Right atrium auricular region (tissue), 2 donors: Measurements from ENCODE around the gene GCH1. TPM values are rescaled to one million over a fixed set of nuclear protein-coding genes. Genes with fewer than 3 reads are reported as not detected.
"Not testable (repeated sequence)": the region's sequence is repeated elsewhere in the genome, so short reads cannot be mapped to it uniquely, and the experiment has no call there.

Experiments
- DNase-seq: peaks from one replicate; pipeline ENCODE4 v3.0.0-alpha.2; 2019; ENCODE audit warnings: low spot score
- H3K27ac ChIP-seq, 2 donors: fragments of 200-600 bp; sonication (generic); 1 replicate in 1 of 2; 2 replicates in 1 of 2; pipeline ENCODE4 v1.5.1; 2016 to 2019
- H3K27me3 ChIP-seq, 2 donors: fragments of 200-600 bp; sonication (generic); one replicate each; pipeline versions ENCODE4 v1.5.1 to v1.6.0; 2017 to 2019
- H3K36me3 ChIP-seq: fragments of 200-600 bp; sonication (generic); one replicate; pipeline ENCODE4 v1.5.1; 2016
- H3K4me1 ChIP-seq, 2 donors: fragments of 200-600 bp; sonication (generic); one replicate each; pipeline versions ENCODE4 v1.5.1 to v1.6.0; 2017 to 2019
- H3K4me3 ChIP-seq, 2 donors: fragments of 200-600 bp; sonication (generic); 1 replicate in 1 of 2; 2 replicates in 1 of 2; pipeline ENCODE4 v1.5.1; 2017 to 2019; ENCODE audit warnings: mild to moderate bottlenecking in 1 of 2, moderate library complexity in 1 of 2
- H3K9me3 ChIP-seq, 2 donors: fragments of 200-600 bp; sonication (generic); one replicate each; pipeline ENCODE4 v1.5.1; 2019
- total RNA-seq, 2 donors: library from RNA; depleted of rRNA; stranded (reverse); fragments of >200 nt; gene quantifications; one replicate each; pipeline ENCODE4 v1.1.0, GENCODE V29; 2016
- TF ChIP-seq, protein P1 (sequence below), 2 donors: fragments of 200-600 bp; sonication (generic); IDR thresholded peaks; one replicate each; pipeline ENCODE4 v1.5.1; 2019; ENCODE audit warnings: antibody characterized with exemption in 2 of 2

The GCH1 gene
- total RNA-seq, 2 donors from 2014 or later: 2.4 to 3.8 TPM

DNA sequence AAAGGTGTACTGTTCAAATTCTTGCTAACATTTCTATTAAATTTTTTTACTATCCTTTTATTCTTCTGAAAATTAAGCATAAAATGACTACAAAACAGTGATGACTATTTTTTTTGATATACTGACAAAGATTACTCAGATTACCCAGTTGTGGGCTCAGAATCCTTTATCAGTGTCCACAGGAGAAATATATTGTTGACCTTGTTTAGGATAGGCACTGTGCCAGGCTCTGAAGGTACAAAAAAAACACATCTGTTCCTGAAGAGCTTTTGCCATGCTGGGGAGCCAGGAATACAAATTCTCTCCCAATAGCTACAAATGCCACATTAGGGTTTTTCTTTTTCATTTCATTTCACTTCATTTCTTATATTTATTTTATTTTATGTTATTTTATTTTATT is 26.9 kb upstream of the GCH1 start:
- Histone ChIP-seq H3K4me1 (no peaks in the 10 kb centered on the region), H3K27me3 (no peaks in the 10 kb centered on the region), H3K4me3 (no peak overlapping the region), H3K27ac (no peak overlapping the region), H3K9me3 (no peaks in the 10 kb centered on the region), H3K36me3 (no peaks in the 10 kb centered on the region)
- DNase-seq: no peak
- TF ChIP-seq, protein P1, sequence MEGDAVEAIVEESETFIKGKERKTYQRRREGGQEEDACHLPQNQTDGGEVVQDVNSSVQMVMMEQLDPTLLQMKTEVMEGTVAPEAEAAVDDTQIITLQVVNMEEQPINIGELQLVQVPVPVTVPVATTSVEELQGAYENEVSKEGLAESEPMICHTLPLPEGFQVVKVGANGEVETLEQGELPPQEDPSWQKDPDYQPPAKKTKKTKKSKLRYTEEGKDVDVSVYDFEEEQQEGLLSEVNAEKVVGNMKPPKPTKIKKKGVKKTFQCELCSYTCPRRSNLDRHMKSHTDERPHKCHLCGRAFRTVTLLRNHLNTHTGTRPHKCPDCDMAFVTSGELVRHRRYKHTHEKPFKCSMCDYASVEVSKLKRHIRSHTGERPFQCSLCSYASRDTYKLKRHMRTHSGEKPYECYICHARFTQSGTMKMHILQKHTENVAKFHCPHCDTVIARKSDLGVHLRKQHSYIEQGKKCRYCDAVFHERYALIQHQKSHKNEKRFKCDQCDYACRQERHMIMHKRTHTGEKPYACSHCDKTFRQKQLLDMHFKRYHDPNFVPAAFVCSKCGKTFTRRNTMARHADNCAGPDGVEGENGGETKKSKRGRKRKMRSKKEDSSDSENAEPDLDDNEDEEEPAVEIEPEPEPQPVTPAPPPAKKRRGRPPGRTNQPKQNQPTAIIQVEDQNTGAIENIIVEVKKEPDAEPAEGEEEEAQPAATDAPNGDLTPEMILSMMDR (IDR thresholded peaks at IDR 0.05): no peak

DNA sequence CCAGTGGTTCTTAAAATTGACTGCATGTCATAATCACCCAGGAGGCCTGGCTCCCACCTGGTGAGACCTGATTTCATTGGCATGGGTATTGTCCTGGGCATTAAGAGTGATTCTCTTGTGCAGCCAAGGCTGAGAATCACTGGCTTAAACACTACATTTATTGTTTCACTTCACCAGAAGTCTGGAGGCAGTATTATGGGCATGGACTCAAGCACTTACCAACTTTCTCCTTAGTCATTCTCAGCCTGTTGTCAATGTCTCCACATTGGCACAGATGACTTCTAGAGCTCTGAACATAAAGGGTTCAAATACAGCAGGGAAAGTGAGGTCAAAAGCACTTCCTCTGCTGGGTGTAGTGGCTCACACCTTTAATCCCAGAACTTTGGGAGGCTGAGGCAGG is 25.6 kb upstream of the GCH1 start:
- Histone ChIP-seq H3K36me3 (no peaks in the 10 kb centered on the region), H3K4me3 (no peak overlapping the region), H3K4me1 (no peaks in the 10 kb centered on the region), H3K9me3 (no peaks in the 10 kb centered on the region), H3K27me3 (no peaks in the 10 kb centered on the region), H3K27ac (no peak overlapping the region)
- TF ChIP-seq, protein P1 (IDR thresholded peaks at IDR 0.05): no peak
- DNase-seq: no peak

DNA sequence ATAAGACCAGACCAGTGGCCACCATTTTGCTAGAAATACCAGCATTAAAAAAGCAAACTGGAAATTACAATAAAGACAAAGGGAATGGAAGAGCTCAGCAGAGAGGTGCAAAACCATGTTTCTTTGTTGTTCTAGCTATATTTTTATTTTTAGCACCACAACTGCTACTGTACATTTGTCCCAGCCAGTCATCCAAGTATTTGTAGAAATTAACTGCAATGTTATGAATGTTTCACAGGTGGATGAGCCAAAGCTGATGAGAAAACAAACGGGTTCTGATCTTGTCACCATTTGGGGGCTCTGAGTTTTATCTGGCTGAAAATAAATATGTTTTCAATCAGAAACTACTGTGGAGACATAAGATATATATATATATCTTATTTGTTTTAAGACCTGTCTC is 24.9 kb upstream of the GCH1 start:
- Histone ChIP-seq H3K9me3 (no peaks in the 10 kb centered on the region), H3K4me1 (no peaks in the 10 kb centered on the region), H3K27ac (no peak overlapping the region), H3K27me3 (no peaks in the 10 kb centered on the region), H3K4me3 (no peak overlapping the region), H3K36me3 (no peaks in the 10 kb centered on the region)
- no peak for DNase-seq
- TF ChIP-seq, protein P1 (IDR thresholded peaks at IDR 0.05): no peak

DNA sequence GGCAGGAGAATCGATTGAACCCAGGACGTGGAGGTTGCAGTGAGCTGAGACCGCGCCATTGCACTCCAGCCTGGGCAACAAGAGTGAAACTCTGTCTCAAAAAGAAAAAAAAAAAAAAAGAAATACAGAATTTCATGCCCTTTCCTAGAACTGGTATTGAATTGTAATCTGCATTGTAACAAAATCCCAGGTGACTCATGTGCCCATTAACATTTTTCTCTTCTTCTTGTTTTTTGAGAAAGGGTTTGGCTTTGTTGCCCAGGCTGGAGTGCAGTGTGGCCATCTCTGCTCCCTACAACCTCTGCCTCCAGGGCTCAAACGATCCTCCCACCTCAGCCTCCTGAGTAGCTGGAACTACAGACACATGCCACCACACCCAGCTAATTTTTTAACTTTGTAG is 23.9 kb upstream of the GCH1 start:
- not testable (repeated sequence) for DNase-seq, H3K27ac ChIP-seq, H3K27me3 ChIP-seq, H3K4me3 ChIP-seq, H3K36me3 ChIP-seq, H3K4me1 ChIP-seq, H3K9me3 ChIP-seq

DNA sequence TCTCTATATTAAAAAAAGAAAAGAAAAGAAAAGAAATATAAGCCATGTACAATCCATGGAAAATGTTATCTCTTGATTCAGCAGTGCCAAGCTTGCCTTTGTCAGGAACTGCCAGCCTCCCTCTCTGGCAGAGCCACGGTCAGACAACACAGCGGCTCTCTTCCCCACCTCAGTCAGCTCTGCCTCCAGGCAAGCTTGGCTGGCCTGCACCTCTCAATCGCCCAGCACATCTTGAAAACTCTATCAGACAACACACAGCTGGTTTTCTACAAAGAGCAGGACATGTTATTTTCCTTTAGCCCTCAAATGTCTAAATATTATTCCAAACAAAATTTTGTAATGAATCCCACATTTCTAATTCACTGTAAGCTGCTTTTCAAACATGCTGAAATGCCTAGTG is 20.0 kb upstream of the GCH1 start:
- no peaks in the 10 kb centered on the region for H3K27me3 ChIP-seq
- TF ChIP-seq, protein P1 (IDR thresholded peaks at IDR 0.05): no peak
- no peaks in the 10 kb centered on the region for H3K36me3 ChIP-seq
- H3K4me3 ChIP-seq: no peak overlapping the region
- no peak overlapping the region for H3K27ac ChIP-seq
- no peaks in the 10 kb centered on the region for H3K9me3 ChIP-seq
- no peak for DNase-seq
- no peaks in the 10 kb centered on the region for H3K4me1 ChIP-seq

DNA sequence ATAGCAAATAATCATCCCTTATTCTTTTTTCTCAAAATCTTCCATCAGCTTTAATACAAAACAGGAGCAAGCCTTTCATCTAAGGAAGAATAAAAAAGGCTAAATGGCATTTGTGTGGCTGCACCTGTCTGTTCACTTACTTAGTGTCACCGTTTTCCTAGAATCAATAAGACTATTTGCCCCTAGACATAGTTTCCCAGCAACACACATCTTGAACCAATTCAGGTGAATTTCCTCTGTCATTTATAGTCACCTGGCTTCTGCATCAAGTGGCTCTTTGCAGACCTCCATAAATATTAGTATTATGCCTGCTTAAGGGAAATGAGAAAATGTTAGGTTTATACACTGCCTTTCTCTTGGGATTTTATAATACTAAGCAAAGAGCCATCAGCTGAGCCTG is 17.4 kb upstream of the GCH1 start:
- Histone ChIP-seq H3K4me1 (no peaks in the 10 kb centered on the region), H3K4me3 (no peak overlapping the region), H3K9me3 (no peaks in the 10 kb centered on the region), H3K27ac (no peak overlapping the region), H3K27me3 (no peaks in the 10 kb centered on the region), H3K36me3 (no peaks in the 10 kb centered on the region)
- DNase-seq: no peak
- TF ChIP-seq, protein P1 (IDR thresholded peaks at IDR 0.05): no peak
